GM19438 (cell line): Measurements from ENCODE around the gene CNTNAP2.
A peak's percentile ranks its signal among the peaks of the same experiment; 100 is the strongest.

Experiments
- ATAC-seq: cut with Tn5 transposase; IDR thresholded peaks from one replicate; pipeline ENCODE4 v1.9.1; 2021; ENCODE audit warnings: low read depth; ENCODE audit not compliant: unreplicated experiment

CNTNAP2 gene

GRCh38 chr7:148187471-148187870 lies 2070.9 kb downstream of the CNTNAP2 start:
- no peak for ATAC-seq

DNA sequence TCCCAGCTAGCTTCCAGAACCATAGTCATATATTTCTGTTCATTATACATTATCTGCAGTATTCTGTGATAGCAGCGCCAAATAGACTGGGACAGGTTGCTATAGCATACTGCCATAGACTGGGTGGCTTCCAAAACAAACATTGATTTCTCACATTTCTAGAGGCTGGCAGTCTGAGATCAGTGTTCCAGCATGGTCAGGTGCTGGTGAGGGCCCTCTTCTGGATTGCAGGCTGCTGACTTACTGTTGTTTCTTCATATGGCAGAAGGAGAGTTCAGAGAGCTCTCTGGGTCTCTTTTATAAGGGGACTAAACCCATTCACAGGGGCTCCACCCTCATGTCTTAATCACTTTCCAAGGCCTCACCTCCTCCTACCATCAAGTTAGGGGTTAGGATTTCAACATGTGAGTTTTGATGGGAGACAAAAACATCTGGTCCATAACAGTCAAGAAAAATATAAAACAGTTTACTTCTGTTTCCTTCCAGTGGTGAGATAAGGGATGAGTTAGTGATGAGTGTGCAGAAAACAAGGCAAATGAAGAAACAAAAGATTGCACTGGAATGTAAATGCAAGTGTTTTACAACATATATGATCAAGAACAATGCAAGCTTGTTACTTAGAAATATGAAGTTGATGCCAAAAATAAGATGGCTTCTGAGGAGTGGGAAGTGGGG lies 2074.9 kb downstream of the CNTNAP2 start:
- ATAC-seq = no peak

- ATAC-seq = no peak
These were observed 2075.9 kb downstream of the CNTNAP2 start for GRCh38 chr7:148192491-148192890.

DNA sequence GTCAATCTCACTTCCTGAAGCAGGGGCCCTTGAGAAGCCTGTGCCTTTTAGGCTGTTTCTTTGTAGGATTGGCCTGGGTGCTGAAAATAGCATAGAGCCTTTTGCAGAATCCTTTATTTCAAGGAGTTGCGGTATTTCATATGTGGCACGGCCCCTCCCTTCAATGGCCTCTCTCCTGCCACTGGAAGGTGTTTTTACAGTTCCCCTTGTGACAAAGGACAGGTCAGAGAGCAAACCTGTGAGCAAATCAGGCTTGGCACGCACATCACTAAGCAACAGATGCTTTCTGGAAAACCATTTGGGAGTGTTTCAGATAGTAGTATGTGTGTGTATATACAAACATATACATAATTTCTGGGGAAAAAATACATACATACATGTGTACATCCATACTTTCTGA lies 2085.4 kb downstream of the CNTNAP2 start:
- no peak for ATAC-seq

DNA sequence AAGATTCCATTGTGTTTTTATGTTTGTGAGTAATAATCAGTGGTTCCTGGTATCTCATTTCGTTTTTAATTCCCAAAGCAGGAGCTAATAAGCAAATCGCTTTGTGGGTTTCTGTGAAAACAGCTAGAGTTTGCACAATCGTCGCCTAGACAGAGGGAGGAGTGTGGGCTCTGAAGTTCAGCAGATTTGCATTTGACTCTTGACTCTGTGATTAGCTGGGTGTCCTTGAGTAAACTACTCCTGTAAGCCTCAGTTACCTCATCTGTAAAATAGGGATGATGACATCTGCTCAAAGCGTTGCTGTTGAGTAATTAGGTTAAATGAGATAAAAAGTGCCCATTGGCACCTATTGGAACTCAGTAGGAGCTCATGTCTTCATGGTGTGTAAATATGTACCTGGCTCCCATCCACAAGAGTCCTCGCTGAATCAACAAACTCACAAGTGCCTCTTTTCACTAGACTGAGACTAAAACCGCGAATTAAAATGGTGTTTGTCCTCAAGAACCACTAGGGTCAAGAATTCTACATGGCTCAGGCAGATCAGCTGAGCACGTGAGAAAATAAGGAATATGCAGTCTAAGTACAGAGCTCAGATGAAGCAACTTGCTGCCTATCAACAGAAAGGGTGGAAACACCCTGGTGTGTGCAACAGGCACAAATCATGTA lies 2088.2 kb downstream of the CNTNAP2 start:
- ATAC-seq = no peak

DNA sequence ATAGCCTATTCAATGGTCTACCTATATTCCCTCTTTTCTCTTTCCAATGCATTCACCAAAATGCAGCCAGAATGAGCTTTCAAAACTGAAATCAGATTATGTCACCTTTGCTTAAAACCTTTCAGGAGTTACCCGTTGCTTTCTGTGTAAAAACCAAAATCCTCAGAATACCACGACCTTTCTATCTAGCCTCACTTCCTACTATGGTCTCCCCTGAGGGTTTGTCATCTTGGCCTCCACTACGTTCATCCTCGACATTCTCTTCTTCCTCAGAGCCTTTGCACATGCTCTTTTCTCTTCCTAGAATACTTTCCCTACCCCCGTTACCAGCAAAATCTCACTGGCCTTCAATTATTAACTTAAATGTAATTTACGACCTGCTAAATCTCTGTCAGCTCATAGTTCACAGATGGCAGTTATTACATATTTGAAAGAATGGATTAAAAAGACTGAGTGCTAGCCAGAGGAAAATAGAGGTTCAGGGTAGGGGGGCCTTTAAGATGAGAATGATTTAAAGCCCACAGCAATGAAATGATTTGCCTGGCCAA lies 2093.1 kb downstream of the CNTNAP2 start:
- no peak for ATAC-seq

GRCh38 chr7:148210804-148211325 lies 2094.3 kb downstream of the CNTNAP2 start:
- ATAC-seq = no peak

DNA sequence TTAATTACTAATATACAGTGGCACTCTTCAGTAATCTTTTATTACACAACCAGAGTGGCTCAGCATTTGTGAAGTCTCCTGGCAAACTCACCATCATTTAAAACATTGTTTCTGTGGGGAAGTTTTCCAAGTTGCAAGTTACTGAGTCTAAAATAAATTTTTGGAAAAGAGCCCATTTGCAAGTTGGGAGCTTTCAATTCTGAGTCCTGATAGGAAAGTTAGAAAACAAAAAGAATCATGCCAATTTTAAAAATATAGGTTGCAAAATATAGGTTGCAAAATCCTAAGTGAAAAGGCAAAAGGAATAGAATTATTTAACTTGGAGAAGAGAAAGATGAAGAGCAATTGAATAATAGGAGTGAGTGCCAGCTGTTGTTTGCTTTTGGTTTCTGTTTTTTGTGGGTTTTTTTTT lies 2095.1 kb downstream of the CNTNAP2 start:
- ATAC-seq = no peak

DNA sequence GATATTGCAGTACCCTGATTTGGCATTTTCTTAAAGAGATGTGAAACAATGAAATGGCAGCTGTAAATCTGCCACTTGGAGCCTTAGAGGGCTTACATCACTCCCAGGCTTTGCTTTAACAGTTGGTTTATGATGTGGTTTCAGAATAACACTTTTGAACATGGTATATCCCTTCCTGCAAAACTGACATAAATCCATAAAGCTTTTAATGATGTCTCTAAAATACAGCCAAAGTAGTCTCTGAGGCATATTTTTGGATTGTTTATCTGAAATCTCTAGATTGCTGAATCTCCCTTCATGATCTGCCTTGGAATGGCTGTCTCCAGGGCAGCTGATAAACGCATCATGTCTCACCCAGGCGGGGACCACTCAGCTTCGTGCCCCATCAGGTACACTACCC lies 2096.1 kb downstream of the CNTNAP2 start:
- no peak for ATAC-seq

DNA sequence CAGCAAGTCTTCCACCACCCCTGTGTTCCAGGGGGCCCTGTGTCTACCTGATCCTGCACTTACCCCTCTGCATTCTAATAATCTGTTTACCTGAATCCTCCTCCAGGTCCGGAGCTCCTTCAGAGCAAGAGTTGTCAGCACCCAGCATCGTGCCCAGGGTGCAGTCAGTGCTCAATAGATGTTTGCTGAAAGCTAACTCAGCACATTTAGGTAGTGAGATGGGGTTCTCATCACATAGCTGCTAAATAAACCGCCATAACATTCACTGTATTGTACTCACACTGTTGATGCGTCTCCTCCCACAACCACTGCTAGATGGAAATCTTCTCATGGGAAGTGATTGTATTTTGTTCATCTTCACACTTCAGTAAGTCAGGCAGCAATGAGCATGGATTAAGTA lies 2097.5 kb downstream of the CNTNAP2 start:
- no peak for ATAC-seq

GRCh38 chr7:148218603-148219002 lies 2102.0 kb downstream of the CNTNAP2 start:
- no peak for ATAC-seq

DNA sequence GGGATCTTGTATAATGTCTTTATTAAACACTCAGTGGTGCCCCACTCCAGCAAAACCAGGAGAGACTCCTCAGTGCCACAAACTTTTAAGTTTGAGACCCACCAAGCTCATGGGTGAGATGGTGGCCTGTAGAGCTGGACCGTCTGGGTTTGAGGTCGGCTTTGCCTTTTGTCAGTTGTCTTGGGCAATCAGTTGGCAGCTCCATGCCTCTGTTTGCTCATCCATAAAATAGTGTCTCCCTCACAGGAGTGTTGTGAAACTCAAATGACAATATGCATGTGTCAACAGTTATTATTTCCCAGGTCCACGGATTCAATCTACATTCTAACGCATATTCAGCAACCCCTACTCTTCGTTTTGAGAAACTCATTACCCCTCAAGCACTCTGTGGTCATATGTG lies 2106.1 kb downstream of the CNTNAP2 start:
- no peak for ATAC-seq

GRCh38 chr7:148223160-148223559 lies 2106.6 kb downstream of the CNTNAP2 start:
- ATAC-seq = no peak

- ATAC-seq = no peak
These were observed 2107.1 kb downstream of the CNTNAP2 start for GRCh38 chr7:148223738-148224137.

- no peak for ATAC-seq
These were observed 2113.7 kb downstream of the CNTNAP2 start for GRCh38 chr7:148230296-148230695.

- ATAC-seq = no peak
These were observed 2114.3 kb downstream of the CNTNAP2 start for GRCh38 chr7:148230883-148231282.

GRCh38 chr7:148232784-148233183 lies 2116.2 kb downstream of the CNTNAP2 start:
- no peak for ATAC-seq

GRCh38 chr7:148234715-148235114 lies 2118.1 kb downstream of the CNTNAP2 start:
- no peak for ATAC-seq

- no peak for ATAC-seq
These were observed 2122.2 kb downstream of the CNTNAP2 start for GRCh38 chr7:148238761-148239325.

DNA sequence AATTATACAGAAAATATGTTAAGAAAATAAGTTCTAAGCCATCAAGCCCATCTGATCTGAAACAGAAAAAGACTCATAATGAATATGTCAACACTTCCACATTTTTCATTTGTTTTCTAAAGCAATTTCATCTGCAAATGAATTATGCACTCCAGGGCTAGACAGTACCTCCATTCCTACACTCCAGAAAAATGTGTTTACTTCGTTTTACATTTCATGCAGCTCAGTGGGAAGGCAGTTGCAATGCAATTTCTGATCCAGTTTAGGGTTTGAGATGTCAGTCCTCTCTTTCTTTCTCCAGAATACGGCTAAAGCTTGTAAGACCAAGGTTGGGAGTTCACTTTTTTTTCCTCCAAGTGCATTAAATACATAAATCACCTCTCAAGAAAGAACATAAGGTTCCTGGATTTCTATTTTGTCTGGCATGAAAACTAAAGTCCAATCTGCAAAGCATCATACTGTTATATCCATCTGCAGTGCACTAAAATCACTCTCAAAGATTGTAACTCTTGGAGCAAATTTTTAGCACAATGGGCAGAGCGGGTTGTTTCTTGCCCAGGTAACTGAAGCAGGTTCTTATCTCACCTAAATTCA lies 2125.2 kb downstream of the CNTNAP2 start:
- ATAC-seq = peak; percentile 21

GRCh38 chr7:148242294-148242821 lies 2125.8 kb downstream of the CNTNAP2 start:
- ATAC-seq = peak; percentile 97
